Activated CD8-positive, alpha-beta memory T cell treated with anti-CD3 and anti-CD28 coated beads, Interleukin-2, amount 50 U/mL, for 1 hour (primary cell): ENCODE data around the gene YIF1A.
"Not testable (repeated sequence)": the region's sequence is repeated elsewhere in the genome, so short reads cannot be mapped to it uniquely, and the experiment has no call there.

ENCODE experiments used
- DNase-seq: peaks from one replicate; pipeline ENCODE4 v3.0.0-alpha.2; 2020; ENCODE audit errors: extremely low read depth

The YIF1A gene

GRCh38 chr11:66326261-66327111 lies 37.5 kb upstream of the YIF1A start:
- no peak for DNase-seq

GRCh38 chr11:66325263-66325671 lies 36.3 kb upstream of the YIF1A start:
- DNase-seq = no peak

- no peak for DNase-seq
Observed at GRCh38 chr11:66324664-66325063, 35.7 kb upstream of the YIF1A start.

- DNase-seq = no peak
Observed at GRCh38 chr11:66323684-66324083, 34.7 kb upstream of the YIF1A start.

GRCh38 chr11:66322732-66323427 lies 33.9 kb upstream of the YIF1A start:
- no peak for DNase-seq

- no peak for DNase-seq
Observed at GRCh38 chr11:66321606-66322005, 32.7 kb upstream of the YIF1A start.

GRCh38 chr11:66320748-66321147 lies 31.8 kb upstream of the YIF1A start:
- not testable (repeated sequence) for DNase-seq

- not testable (repeated sequence) for DNase-seq
Observed at GRCh38 chr11:66320289-66320688, 31.3 kb upstream of the YIF1A start.

GRCh38 chr11:66318600-66318970 lies 29.6 kb upstream of the YIF1A start:
- DNase-seq = no peak

GRCh38 chr11:66317723-66318599 lies 29.0 kb upstream of the YIF1A start:
- DNase-seq = peak; percentile 76

- no peak for DNase-seq
Observed at GRCh38 chr11:66317322-66317722, 28.4 kb upstream of the YIF1A start.

GRCh38 chr11:66316849-66317251 lies 27.9 kb upstream of the YIF1A start, which contains the start of gene CD248:
CD248 (minus strand) TSS chr11:66317044; CDS start chr11:66317027, 17 bp downstream.
- DNase-seq = no peak

- DNase-seq = no peak
Observed at GRCh38 chr11:66315921-66316811, 27.2 kb upstream of the YIF1A start.

- no peak for DNase-seq
Observed at GRCh38 chr11:66315498-66315885, 26.5 kb upstream of the YIF1A start.

- DNase-seq = no peak
Observed at GRCh38 chr11:66314561-66315497, 25.9 kb upstream of the YIF1A start.

- no peak for DNase-seq
Observed at GRCh38 chr11:66314186-66314501, 25.2 kb upstream of the YIF1A start.

- DNase-seq = no peak
Observed at GRCh38 chr11:66313321-66314185, 24.6 kb upstream of the YIF1A start.

- DNase-seq = peak; percentile 99
Observed at GRCh38 chr11:66312549-66313320, 23.8 kb upstream of the YIF1A start.
